Fibroblast of skin of right quadriceps (primary cell): ENCODE results near the gene TNFSF8.

Source experiments
- DNase-seq: peaks from one replicate; pipeline ENCODE4 v3.0.0-alpha.2; 2013

TNFSF8 gene

GRCh38 chr9:114902786-114903524 is 27.4 kb downstream of the TNFSF8 start:
- DNase-seq, result no peak

- peak; percentile 84 for DNase-seq
Measured at GRCh38 chr9:114900942-114901802, 29.2 kb downstream of the TNFSF8 start.

DNA sequence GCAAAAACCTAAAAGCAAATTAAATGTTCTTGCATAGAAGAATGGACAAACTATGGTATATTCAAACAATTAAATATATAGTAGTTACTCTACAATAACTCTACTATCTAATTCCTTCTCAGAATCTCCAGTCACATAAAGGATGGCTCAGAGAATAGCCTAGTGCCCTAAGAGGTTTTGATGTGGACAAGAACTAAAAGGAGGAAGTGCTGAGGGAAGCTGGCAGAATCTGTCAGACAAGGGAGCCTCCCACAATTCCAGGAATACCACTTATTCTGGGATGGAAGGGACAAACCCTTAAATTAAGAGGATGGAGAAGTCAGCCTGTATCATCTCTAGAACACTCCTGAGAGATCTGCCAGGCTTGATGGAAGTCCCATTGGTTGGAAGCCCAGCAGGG is 30.4 kb downstream of the TNFSF8 start:
- DNase-seq, result no peak

GRCh38 chr9:114899461-114899860 is 30.9 kb downstream of the TNFSF8 start:
- no peak for DNase-seq

DNA sequence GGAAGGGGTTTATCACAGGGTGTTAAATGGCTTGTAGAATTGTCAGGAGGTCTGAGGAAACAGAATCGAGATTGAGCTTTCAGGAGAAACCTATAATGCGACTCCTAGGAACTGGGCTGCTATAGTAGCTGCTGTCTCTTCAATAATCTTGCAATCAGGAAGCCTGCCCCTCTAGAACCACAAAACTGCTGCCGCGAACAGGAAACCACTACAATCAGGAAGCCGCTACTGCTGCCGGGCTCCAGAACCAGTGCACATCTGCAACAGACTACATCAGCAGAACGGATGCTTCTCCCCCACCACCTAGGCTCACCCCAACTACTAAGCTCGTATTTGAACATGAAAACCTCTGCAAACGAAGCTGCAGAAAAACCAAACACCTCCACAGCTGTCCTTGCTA is 31.6 kb downstream of the TNFSF8 start:
- DNase-seq, result peak; percentile 61

GRCh38 chr9:114897196-114897595 is 33.2 kb downstream of the TNFSF8 start:
- no peak for DNase-seq

DNA sequence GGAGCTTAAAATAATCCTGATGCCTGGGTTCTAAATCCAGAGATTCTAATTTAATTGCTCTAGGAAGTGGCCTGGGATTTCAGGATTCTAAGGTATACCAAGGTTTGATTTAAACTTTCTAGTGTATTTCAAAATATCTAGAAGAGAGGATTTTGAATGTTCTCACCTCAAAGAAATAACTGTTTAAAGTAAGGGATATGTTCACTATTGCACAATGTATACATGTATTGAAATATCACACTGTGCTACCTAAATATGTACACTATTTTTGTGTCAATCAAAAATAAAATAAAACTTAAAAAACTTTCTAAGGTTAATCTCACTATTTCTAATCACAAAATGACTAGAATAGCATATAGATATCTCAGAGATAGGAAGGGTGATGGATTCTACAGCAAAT is 34.0 kb downstream of the TNFSF8 start:
- no peak for DNase-seq

DNA sequence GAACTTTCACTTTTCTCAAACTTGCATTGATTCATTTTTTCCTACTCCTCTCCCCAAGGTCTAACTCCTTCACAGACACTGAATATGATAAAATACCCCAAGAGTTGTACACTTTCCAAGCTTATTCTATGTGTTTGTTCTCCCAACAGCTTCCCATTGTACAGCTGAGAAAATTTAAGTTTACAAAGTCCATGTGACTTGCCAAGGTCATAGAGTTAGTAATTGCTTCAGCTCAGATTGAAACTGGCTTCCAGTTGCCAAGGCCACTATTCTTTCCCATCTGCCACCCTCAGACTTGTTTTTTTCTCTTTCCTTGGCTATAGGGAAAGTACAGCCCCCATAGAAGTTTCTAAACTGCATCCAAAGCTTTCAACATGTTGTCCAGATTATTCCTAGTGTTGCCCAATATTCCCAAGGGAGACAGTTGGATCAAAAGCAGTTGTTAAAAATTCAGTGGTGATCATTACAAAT is 34.8 kb downstream of the TNFSF8 start:
- peak; percentile 82 for DNase-seq

DNA sequence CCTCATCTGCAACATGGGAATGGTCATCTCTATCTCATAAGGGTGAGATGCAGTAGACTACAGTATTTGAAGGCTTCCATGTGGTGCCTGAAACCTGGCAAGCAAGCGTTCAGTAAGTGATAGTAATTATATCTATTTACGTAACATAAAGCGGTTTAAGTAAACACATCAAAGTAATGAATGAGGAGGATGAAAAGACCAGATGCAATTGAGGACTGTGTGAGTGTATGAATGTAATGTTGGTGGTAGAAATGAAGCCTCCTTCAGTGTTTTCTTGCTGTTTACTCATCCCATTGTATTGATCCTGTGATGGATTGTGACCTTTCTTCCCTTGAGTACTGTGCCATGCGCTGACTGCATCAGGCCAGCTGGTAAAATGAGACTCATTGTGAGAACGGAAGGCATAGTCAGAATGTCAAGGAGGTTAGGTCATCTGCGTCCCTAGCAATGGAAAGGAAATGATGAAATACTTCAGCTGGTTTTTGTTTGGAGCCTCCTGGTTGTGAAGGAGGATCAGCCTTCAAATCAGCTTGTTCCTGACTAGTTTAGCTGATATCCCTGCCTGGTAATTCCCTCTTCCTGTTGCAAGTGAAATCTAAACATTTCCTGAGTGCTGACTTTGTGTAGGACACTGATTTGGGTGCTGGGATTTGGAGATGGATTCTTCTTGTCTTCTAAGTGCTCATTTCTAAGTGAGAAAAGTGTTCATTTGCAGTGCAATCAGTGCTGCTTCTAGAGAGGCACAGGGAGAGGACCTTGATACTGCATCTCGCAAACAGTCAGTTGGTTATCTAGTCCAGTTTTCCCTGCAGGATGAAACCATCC is 35.6 kb downstream of the TNFSF8 start:
- peak; percentile 97 for DNase-seq

- DNase-seq, result no peak
Measured at GRCh38 chr9:114894206-114894605, 36.2 kb downstream of the TNFSF8 start.

DNA sequence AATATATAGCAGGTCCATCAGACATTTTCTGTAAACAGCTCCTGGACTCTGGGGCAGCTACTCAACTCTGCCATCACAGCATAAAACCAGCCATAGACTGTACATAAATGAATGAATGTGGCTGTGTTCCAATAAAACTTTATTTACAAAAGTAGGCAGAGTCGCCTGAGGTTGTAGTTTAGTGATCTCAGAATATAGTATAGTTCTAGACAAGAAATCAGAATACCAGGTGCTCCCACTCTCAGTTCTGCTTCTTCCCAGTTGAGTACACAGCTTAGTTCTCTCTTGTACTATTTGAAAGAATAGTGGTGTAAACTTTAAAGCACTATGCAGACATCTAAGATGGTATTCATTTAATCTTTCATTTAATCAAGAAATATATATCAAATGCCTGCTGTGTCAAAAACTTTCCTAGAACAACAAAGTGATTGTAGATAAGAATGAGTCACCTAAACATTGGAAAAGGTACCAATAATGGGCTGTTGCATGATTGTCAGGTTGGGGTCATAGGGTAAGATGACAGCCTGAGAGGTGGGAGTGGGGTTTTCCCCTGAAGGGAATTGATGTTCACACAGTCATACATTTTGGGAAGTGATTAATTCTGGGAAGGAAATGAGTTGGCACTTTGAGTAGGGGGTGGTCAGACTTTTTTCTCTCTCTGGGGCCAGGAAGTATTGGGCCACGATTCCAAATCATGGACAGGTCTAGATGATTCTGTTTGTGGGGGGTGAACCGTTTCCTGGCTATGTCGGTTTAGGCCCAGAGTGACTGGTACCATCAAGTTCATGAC is 37.0 kb downstream of the TNFSF8 start:
- DNase-seq, result peak; percentile 34

DNA sequence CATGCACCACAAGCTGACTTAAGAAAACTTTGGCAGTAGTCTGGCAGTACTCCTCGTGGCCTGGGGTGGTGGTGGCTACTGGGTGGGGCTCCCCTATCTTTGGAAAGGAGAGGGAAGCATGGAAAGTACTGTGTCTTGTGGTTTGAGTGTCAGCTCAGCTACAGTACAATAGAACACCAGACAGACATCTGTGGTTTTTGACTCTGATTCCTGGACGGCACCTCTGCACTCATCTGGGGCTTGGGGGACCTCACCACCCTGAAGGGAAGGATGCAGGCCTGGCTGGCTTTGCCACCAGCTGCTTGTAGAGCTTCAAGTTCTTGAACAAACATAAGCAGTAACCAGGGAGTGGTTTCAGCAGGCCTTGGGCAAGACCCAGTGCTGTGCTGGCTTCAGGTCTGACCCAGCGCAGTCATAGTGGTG is 40.6 kb downstream of the TNFSF8 start:
- DNase-seq, result no peak

DNA sequence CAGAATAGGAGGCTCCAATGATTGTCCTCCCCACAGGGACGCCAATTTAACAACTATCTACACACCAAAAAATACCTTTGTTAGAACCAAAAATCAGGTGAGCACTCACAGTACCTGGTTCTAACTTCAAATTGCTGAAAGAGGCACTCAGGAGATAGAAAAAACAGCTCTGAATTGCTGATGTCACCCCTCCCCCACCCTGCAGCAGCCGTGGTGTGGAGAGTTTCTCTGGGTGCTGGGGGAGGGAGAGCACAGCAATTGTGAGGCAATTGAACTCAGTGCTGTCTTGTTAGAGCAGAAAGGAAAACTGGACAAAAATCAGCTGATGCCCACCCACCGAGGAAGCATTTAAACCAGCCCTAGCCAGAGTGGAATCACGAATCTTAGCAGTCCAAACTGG is 41.8 kb downstream of the TNFSF8 start:
- DNase-seq, result no peak

GRCh38 chr9:114887963-114888362 is 42.4 kb downstream of the TNFSF8 start:
- no peak for DNase-seq

GRCh38 chr9:114884787-114885452 is 45.5 kb downstream of the TNFSF8 start:
- DNase-seq, result no peak

DNA sequence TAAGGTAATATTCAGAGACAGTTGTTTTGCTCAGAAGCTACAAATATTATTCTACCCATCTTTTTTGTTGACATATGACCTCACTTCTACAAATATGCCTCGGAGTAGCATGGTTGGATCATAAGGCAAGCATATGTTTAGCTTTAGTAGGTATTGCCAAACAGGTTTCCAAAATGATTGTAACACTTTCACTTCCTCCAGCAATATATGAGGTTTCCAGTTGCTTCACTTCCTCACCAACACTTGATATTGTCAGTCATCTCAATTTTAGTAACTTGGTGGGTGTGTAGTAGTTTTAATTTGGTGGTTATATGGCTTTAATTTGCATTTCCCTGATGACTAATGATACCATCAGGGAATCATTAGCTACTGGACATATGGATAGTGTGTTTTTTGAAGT is 46.7 kb downstream of the TNFSF8 start:
- DNase-seq, result no peak

DNA sequence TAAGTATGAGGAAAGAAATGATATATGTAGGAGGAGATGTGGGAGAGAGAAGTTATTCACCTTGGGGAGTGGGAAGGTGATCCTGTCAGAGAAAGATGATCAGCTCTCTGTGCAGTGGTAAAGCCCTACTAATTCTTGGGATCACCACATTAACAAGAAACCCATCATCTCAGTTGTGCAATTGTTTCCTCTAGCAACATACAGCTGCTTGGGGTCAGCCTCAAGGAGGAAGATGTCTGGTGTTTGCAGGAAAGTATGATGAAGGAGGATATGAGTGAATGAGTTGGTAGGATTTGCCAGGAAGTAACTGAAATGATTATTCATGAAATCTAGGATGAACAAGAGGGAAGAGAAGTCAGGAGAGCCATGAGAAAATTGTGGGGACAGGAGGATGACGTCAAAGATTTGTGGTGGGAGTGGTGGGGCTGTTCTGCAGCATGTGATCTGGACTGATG is 50.1 kb downstream of the TNFSF8 start:
- no peak for DNase-seq

DNA sequence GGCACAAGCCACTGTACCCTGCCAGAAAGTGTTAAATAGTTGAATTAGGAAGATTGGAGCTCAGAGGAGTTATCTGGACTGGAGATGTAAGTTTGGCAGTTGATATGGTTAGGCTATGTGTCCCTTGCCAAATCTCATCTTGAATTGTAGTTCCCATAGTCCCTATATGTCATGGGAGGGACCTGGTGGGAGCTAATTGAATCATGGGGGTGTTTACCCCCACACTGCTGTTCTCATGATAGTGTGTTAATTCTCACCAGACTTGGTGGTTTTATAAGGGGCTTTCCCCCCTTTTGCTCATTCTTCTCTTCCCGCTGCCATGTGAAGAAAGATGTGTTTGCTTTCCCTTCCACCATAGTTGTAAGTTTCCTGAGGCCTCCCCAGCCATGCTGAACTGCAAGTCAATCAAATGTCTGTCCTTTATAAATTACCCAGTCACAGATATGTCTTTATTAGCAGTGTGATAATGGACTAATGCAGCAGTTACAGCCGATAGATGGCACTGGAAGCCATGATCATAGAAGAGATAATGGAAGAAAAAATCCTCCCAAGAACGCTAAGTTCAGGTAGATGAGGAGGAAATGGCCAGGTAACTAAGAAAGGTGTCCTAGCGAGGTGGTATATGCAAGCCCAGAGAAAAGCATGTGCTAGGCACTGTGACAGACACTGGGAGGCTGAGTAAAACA is 51.4 kb downstream of the TNFSF8 start:
- DNase-seq, result no peak

DNA sequence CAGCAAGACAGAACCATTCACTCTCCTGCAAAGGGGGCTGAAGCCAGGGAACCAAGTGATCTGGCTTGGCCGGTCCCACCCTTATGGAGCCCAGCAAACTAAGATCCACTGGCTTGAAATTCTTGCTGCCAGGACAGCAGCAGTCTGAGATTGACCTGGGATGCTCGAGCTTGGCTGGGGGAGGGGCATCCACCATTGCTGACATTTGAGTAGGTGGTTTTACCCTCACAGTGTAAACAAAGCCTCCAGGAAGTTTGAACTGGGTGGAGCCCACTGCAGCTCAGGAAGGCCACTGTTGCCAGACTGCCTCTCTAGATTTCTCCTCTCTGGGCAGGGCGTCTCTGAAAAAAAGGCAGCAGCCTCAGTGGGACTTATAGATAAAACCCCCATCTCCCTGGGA is 60.5 kb downstream of the TNFSF8 start:
- DNase-seq, result no peak

- no peak for DNase-seq
Measured at GRCh38 chr9:114869378-114869777, 61.0 kb downstream of the TNFSF8 start.

DNA sequence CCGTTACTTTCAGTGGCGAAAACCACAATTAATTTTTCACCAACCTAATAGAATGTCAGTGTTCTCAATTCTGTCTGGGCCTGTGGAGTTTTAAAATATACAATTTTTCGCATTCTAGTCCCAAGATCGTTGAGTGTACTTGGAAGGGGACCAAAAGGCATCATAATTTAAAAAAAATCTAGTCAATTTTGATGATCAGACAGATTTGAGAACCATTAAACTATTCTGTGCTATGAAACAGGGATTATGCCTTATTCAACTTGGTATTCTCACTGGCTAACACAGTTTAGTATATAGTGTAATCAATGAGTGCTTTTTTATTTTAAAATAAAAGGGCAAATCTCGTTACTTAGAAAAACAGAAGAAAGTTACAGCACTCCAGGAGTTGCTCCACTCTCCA is 63.1 kb downstream of the TNFSF8 start:
- DNase-seq, result no peak
